Measurements from ENCODE around the gene FBRSL1.

FBRSL1 gene

DNA sequence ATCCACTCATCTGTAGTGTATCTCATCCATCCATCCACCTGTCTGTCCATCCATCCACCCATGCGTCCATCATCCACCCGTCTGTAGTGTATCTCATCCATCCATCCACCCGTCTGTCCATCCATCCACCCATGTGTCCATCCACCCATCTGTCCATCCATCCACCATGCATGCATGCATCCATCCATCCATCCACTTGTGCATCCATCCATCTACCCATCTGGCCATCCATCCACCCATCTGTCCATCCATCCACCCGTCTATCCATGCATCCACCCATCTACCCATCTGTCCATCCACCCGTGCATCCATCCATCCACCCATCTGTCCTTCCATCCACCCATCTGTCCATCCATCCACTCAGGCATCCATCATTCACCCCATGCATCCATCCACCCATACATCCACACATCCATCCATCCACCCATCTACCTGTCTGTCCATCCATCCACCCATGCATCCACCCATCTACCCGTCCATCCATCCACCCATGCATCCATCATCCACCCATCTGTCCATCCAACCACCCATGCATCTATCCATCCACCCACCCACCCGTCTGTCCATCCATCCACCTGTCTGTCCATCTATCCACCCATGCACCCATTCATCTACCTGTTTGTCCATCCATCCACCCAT is 28.5 kb downstream of the FBRSL1 start:
- TF ChIP-seq SPI1 (IDR thresholded peaks at IDR 0.05; ENCODE audit: borderline replicate concordance, low read depth) (no peak), POLR2AphosphoS5 (IDR thresholded peaks at IDR 0.05; ENCODE audit: low read depth) (0 out of 2 replicates have a peak, but pooled peaks have one; percentile 37)
- H3K27ac ChIP-seq (replicated peaks): no peak overlapping the region
- no peaks in the 10 kb centered on the region for H3K27me3 ChIP-seq (ENCODE audit: insufficient read depth, poor library complexity, severe bottlenecking)
- DNase-seq (ENCODE audit: low read depth in 1 of 2, low spot score in 1 of 2): no peak
- no peak overlapping the region for H3K4me3 ChIP-seq (replicated peaks; ENCODE audit: insufficient read depth, low read length)

DNA sequence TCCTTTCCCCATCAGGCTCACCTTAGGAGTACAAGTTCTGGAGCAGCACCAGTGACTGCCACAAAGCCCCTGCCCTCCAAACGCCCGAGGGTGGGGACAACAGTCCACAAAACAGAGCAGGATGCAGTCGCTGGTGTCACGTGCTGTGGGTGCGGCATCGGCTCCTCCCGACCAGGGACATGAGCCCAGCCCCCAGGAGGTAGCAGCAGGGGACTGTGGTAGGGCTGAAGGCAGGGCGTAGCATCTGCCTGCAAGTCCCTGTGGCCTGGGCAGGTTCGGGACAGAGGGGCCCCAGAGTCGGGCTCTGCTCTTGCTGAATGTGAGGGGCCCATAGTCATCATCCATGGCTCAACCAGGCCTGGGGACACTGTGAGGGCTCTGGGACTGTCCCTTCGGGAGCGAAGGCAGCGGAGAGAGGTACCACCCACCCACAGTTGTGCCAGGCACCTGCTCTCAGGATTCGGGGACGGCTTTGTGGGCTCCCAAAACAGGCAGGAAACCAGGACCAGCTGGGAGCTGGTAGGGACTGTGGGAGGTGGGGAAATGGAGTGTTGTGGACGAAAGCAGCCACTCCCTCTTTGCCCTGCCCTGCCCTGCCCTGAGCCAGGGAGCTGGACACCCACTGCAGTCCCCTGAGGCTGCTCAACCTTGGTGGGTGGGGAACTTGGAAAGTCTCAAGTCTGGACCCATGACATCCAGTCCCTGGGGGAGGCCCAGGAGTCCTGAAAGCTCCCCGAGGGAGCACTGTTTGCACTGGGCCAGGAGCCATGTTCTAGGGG is 30.7 kb downstream of the FBRSL1 start:
- H3K27ac ChIP-seq (replicated peaks): no peak overlapping the region
- no peak overlapping the region for H3K4me3 ChIP-seq (replicated peaks; ENCODE audit: insufficient read depth, low read length)
- no peaks in the 10 kb centered on the region for H3K27me3 ChIP-seq (ENCODE audit: insufficient read depth, poor library complexity, severe bottlenecking)
- no peak for DNase-seq (ENCODE audit: low read depth in 1 of 2, low spot score in 1 of 2)
- TF ChIP-seq REST (IDR thresholded peaks at IDR 0.05; ENCODE audit: insufficient replicate concordance, low read depth) (no peak), SPI1 (IDR thresholded peaks at IDR 0.05; ENCODE audit: borderline replicate concordance, low read depth) (no peak), GABPA (IDR thresholded peaks at IDR 0.05; ENCODE audit: low read depth) (no peak), POLR2AphosphoS5 (IDR thresholded peaks at IDR 0.05; ENCODE audit: low read depth) (no peak)
- TF ChIP-seq, protein P1, sequence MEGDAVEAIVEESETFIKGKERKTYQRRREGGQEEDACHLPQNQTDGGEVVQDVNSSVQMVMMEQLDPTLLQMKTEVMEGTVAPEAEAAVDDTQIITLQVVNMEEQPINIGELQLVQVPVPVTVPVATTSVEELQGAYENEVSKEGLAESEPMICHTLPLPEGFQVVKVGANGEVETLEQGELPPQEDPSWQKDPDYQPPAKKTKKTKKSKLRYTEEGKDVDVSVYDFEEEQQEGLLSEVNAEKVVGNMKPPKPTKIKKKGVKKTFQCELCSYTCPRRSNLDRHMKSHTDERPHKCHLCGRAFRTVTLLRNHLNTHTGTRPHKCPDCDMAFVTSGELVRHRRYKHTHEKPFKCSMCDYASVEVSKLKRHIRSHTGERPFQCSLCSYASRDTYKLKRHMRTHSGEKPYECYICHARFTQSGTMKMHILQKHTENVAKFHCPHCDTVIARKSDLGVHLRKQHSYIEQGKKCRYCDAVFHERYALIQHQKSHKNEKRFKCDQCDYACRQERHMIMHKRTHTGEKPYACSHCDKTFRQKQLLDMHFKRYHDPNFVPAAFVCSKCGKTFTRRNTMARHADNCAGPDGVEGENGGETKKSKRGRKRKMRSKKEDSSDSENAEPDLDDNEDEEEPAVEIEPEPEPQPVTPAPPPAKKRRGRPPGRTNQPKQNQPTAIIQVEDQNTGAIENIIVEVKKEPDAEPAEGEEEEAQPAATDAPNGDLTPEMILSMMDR (IDR thresholded peaks at IDR 0.05; ENCODE audit: insufficient read depth, low read length): no peak

GRCh38 chr12:132521200-132521580 is 31.2 kb downstream of the FBRSL1 start:
- DNase-seq (ENCODE audit: low read depth in 1 of 2, low spot score in 1 of 2): no peak
- Histone ChIP-seq H3K4me3 (replicated peaks; ENCODE audit: insufficient read depth, low read length) (no peak overlapping the region), H3K27ac (replicated peaks) (no peak overlapping the region), H3K27me3 (ENCODE audit: insufficient read depth, poor library complexity, severe bottlenecking) (no peaks in the 10 kb centered on the region)
- TF ChIP-seq SPI1 (IDR thresholded peaks at IDR 0.05; ENCODE audit: borderline replicate concordance, low read depth): no peak
- TF ChIP-seq POLR2AphosphoS5 (IDR thresholded peaks at IDR 0.05; ENCODE audit: low read depth): no peak
- no peak for TF ChIP-seq GABPA (IDR thresholded peaks at IDR 0.05; ENCODE audit: low read depth)
- TF ChIP-seq, protein P1 (IDR thresholded peaks at IDR 0.05; ENCODE audit: insufficient read depth, low read length): no peak
- no peak for TF ChIP-seq REST (IDR thresholded peaks at IDR 0.05; ENCODE audit: insufficient replicate concordance, low read depth)

DNA sequence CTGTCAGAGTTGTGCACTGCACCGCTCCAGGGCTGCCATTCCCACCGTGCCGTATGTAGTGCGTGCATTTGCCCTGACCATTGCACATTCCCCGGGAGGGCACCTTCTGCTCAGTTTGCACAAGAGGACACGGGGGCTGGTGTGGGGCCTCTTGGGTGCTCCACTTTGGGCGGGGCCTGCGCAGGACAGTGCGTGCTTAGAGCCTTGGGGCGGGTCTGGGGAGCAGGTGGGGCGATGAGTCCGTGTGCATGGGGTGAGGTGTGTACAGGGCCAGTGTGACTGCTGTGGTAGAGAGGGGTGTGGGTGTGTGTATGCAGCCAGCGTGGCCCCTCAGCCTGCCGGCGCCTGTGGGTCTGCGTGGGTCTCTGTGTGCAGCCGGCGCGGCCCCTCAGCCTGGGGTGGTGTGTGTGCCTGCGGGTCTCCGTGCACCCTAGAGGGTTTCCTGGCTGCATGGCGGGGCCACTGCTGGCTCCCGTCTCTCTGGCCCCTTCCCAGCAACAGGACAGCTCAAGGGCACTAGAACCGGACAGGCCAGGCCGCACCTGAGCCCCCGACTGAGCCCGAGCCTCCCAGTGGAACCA is 31.9 kb downstream of the FBRSL1 start:
- H3K27me3 ChIP-seq (ENCODE audit: insufficient read depth, poor library complexity, severe bottlenecking): no peaks in the 10 kb centered on the region
- no peak overlapping the region for H3K4me3 ChIP-seq (replicated peaks; ENCODE audit: insufficient read depth, low read length)
- DNase-seq (ENCODE audit: low read depth in 1 of 2, low spot score in 1 of 2): no peak
- TF ChIP-seq REST (IDR thresholded peaks at IDR 0.05; ENCODE audit: insufficient replicate concordance, low read depth): no peak
- TF ChIP-seq, protein P1 (IDR thresholded peaks at IDR 0.05; ENCODE audit: insufficient read depth, low read length): no peak
- no peak for TF ChIP-seq SPI1 (IDR thresholded peaks at IDR 0.05; ENCODE audit: borderline replicate concordance, low read depth)
- TF ChIP-seq GABPA (IDR thresholded peaks at IDR 0.05; ENCODE audit: low read depth): no peak
- no peak for TF ChIP-seq POLR2AphosphoS5 (IDR thresholded peaks at IDR 0.05; ENCODE audit: low read depth)
- no peak overlapping the region for H3K27ac ChIP-seq (replicated peaks)

All from HL-60 (cell line).